GM13976 (cell line): ENCODE data around the gene RPS6KC1.
"Not testable (repeated sequence)": the region's sequence is repeated elsewhere in the genome, so short reads cannot be mapped to it uniquely, and the experiment has no call there.

Experiments used
- DNase-seq: peaks from one replicate; pipeline ENCODE4 v3.0.0; 2012; ENCODE audit warnings: low spot score
- CTCF ChIP-seq: IDR thresholded peaks from 2 replicates; pipeline ENCODE4 v1.5.1; 2012; ENCODE audit warnings: borderline replicate concordance, mild to moderate bottlenecking; ENCODE audit not compliant: insufficient read depth; ENCODE audit errors: extremely low read depth, missing control alignments, control extremely low read depth
- in situ Hi-C: fragments of 300-500 bp; cut with MboI; formaldehyde crosslinking; loops from one replicate; pipeline ENCODE4 v1.12.0; 2022; ENCODE audit warnings: low sequenced_read_pairs, mixed read lengths, inconsistent platforms; ENCODE audit not compliant: unreplicated experiment

RPS6KC1 gene

GRCh38 chr1:213106298-213106697, 55.3 kb downstream of the RPS6KC1 start:
- in situ Hi-C loops: no loop called here
- no peak for TF ChIP-seq CTCF
- no peak for DNase-seq

DNA sequence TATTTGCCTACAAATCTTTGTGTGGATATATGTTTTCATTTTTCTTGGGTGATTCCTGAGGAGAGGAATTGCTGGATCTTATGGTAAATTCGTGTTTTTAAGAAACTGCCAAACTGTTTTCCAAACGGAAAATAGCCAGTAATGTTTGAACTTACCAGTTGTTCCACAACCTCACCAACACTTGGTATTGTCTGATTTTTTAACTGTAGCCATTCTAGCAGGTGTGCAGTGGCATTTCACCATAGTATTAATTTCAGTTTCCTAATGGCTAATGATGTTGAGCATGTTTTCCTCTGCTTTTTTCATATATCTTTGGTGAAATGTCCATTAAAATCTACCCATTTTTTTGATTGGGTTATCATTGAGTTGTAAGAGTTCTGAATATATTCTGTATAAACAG, 56.6 kb downstream of the RPS6KC1 start:
- TF ChIP-seq CTCF: no peak
- DNase-seq: no peak
- in situ Hi-C loops: no loop called here

- TF ChIP-seq CTCF: no peak
- in situ Hi-C loops: no loop called here
- no peak for DNase-seq
These were observed 59.6 kb downstream of the RPS6KC1 start for GRCh38 chr1:213110349-213111300.

DNA sequence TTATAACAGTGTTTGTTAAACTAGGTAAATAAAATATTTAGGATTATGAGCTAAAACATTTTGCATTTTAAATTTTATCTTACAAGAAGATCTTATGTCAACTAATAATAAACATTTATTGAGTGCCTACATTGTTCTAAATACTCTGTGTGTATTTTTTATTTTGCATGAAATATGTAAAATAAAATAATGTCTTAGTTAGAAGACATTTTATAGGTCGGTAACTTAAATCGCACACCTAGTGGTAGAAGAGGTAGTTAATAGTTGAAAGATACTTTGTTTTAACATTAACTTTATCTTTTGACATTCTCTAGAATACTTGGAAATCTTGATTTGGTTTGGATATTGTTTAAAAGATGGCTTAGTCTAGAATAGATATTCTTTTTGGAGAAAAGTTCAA, 60.5 kb downstream of the RPS6KC1 start:
- in situ Hi-C loops: no loop called here
- DNase-seq: no peak
- no peak for TF ChIP-seq CTCF

GRCh38 chr1:213112723-213113122, 61.7 kb downstream of the RPS6KC1 start:
- in situ Hi-C loops: not testable (repeated sequence)

GRCh38 chr1:213117699-213118180, 66.7 kb downstream of the RPS6KC1 start:
- DNase-seq, in situ Hi-C loops: not testable (repeated sequence)

More at GRCh38 chr1:213112723-213113122, 61.7 kb downstream of the RPS6KC1 start:
- not testable (repeated sequence) for DNase-seq

GRCh38 chr1:213119794-213120193, 68.8 kb downstream of the RPS6KC1 start:
- in situ Hi-C loops: no loop called here
- TF ChIP-seq CTCF: no peak
- DNase-seq: no peak

- in situ Hi-C loops: no loop called here
- no peak for TF ChIP-seq CTCF
- no peak for DNase-seq
These were observed 69.3 kb downstream of the RPS6KC1 start for GRCh38 chr1:213120386-213120785.
